NCI-H2081 (cell line): Measurements from ENCODE around the gene FOXP3.
"Not testable (repeated sequence)": the region's sequence is repeated elsewhere in the genome, so short reads cannot be mapped to it uniquely, and the experiment has no call there.

Experiments
- DNase-seq, 2 experiments: peaks; one replicate each; lab custom pipeline; 2025; lab: John Stamatoyannopoulos, UW

The FOXP3 gene

DNA sequence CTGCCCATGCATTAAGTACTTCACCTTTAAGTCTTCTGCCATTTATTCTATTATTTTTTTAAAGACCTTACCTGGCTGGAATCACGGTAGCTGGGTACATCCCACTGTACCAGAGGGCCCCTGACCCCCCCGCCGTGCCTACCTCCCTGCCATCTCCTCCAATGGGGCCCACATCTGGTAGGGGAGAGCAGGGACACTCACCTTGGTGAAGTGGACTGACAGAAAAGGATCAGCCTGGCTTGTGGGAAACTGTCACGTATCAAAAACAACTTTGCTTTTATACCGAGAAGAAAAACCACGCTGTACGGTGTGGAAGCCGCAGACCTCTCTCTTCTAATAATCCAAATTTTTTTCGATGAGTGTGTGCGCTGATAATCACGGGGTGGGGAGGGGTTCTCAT lies at the start of gene FOXP3:
TSS of gene FOXP3 (minus strand) at position 251 of the 400 bp plus-strand sequence. CDS start 6,205 bp downstream, outside the sequence.
- DNase-seq, result no peak

GRCh38 chrX:49312176-49312575 lies 47.7 kb upstream of the FOXP3 start:
- DNase-seq, result no peak

DNA sequence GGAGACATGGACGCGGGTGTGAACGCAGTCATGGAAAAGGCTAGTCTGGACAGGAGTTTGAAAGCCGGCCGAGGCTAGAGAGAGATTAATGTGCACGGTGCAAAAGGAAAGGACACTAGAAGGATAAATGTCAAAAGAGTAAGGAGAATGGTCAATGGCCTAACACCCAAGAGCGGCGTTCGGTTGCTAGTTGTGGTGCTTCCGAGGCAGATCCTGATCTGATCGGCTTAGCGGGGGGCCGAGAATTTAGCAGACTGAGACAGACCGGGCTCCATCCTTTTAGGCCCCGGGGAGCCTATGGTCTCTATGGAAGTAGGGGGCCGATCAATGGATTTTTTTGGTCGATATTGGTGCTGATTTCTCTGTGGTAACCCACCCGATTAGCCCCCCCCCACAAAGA lies 45.9 kb upstream of the FOXP3 start:
- no peak for DNase-seq

DNA sequence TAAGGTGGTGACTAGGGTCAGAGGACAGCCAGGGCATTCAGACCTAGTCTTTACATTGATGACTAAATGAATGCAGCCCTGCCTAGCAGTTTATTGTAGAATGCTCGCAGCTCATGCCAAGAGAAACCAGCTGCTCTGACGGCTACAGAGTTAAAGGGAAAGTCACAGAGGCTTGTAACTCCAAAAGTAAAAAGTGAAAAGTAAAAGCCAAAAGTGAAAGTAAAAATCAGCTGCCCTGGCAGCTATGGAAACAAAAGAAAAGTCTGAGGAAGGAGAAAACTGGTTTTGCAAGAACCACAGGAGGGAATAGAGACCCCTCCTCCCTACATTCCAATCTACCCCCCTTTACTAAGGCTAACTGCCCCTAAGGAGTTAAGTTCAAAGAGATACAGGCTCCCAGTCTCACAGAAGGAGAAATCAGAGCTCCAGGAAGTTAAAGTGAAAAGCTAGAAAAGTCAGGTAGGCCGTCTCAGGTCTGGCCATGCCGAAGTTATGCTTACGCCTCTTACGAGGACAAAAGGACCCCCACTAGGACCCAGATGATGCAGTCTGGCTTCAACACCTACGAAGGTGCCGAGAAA lies 45.0 kb upstream of the FOXP3 start:
- no peak for DNase-seq

DNA sequence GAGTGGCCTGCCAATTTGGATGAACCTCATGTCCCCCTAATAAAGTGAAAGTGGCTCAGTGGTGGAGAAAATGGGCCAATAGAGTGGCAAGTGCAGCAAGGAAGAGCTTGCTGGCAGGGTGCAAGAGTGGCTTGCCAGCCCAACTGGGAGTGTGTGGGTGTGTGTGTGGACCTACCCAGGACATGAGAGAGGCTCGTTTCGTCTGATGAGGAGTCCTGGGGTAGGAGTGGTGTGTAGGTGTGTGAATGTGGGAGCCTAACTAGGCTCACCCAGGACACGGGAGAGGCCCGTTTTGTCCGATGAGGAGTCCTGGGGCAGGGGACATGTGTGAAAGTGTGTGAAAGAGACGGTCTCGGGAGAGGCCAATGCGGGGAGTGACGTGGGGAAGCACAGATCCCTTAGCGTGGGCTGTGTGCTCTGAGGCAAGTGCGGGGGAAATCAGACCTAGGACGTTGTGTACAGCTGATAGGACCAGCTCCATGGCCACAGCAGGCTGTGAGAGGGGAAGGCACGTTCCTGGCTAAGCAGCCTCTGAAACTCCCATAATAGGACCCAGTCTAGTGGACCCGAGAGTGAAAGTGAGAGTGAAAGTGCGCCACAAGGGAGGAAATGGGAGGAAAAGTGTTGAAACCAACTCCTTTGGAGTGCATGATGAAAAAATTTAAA lies 44.2 kb upstream of the FOXP3 start:
- DNase-seq, result no peak

DNA sequence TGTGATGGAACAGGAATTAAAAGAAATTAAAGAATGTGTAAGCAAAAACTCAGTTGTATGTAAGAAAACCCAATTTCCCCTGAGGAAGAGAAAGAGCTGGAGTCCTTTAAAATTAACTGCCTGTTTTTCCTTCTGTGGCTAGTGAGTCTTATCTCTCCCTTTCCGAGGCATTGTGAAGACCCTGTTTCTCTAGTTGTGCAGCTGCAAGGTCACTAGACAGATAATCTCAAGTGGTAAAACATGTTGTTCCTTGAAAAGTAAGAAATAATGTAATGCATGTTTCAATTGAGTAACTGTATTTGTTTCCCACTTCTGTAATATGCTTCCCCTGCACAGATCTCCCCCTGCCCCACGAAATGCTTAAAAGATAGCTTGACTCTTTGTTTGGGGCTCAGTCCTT lies 43.3 kb upstream of the FOXP3 start:
- DNase-seq, result not testable (repeated sequence)

DNA sequence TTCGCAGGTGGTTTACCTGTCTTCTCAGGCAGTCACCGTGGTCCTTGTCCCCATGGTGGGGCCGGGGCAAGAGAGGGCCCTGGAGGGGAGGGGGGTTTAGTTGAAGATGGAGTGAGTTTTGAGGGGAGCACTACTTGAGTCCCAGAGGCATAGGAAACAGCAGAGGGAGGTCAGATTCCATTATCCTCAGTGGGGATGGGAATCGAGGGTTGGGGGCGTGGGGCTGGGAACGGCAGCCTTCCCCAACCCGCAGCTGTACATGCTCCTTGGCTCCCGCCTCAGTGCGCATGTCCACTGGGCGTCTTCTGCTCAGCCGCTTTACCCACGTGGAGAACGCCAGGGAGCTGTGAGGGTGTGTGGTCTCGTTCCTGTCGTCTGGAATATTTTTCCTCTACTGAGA lies 38.8 kb upstream of the FOXP3 start, which contains the start of gene GAGE10:
TSS of gene GAGE10 (plus strand) at position 301 of the 400 bp plus-strand sequence. CDS start 1,214 bp downstream, outside the sequence.
- DNase-seq, result no peak

GRCh38 chrX:49300703-49301102 lies 36.2 kb upstream of the FOXP3 start:
- DNase-seq, result no peak

DNA sequence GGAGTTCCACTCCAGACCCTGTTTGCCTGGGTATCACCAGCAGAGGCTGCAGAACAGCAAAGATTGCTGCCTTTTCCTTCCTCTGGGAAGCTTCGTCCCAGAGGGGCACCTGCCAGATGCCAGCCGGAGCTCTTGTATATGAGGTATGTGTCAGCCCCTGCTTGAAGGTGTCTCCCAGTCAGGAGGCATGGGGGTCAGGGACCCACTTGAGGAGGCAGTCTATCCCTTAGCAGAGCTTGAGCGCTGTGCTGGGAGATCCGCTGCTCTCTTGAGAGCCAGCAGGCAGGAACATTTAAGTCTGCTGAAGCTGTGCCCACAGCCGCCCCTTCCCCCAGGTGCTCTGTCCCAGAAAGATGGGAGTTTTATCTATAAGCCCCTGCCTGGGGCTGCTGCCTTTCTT lies 34.8 kb upstream of the FOXP3 start:
- not testable (repeated sequence) for DNase-seq

DNA sequence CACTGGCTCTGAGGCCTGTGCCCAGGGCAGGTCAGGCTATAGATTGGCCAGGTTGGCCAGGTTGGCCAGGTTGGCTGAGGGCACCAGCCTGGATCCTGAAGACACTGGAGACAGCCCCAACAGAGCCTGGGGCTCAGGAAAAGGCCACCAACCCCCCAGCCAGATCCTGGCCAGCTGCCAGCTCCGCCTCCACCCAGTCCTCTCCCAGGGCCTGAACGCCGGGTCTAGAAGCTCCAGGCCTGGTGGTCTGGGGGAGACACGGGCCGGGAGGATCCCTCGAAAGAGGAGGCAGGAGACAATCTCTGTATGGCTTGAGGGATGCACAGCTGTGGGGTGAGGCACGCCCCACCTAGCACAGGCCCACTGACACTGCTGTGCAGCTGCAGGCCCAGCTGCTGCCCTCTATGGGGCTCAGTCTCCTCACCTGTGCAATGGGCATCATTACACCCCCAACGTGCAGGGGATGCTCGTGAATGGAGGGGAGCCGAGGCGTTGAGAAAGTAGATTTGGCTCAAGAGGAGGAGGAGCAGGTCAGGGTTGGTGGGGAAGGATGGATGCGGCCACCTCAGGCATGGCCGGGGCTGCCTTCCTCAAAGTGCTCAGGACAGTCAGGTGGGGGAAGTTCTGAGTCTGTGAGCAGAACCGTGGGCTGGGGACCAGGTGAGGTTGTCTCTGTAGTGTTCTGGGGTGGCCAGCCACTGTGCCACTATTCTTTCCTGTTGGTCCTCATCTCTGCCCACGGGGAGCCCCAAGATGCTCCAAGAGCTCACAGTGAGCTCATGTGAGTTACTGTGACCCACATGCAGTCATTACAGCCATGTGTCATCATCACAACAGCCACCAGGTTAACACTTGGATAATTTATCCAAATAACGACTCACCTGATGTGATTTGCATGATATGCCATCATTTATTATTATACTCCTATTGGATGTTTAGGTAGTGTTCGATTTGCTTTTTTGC lies 28.2 kb upstream of the FOXP3 start:
- DNase-seq, result no peak

DNA sequence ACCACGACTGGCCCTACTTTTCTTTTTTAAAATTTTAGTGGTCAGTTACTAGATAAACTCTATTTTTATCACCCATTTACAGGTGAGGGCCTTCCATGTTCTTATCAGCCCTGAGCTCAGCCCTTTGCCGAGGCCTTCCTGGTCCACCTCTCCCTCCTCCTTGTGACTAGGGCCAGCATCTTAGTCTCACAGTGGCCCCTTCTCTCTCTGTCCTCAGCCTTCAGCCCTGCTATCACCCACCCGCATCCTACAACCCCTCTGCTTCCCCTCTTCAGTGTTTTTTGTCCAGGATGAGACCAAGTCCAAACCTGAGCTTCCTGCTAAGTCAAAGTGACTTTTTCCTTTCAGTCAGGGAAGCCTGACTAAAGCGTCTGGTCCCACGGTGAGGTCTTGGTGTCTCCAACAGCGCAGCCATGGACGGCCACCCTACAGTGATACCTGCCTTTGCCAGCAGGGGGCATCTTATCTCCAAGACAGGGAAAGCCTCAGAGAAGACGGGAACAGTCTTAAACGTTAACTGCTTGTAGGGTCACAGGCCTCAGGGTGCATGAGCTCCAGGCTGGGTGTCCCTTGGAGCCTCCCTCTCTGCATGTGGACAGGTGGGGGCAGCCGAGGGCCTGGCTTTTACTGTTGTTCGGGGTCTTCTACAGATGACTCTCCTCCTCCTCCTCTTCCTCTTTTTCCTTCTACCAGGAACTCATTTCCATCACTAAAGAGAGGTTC lies 27.3 kb upstream of the FOXP3 start:
- DNase-seq, result peak; percentile 12 to 16

GRCh38 chrX:49290215-49290614 lies 25.7 kb upstream of the FOXP3 start:
- DNase-seq, result no peak

- no peak for DNase-seq
Observed at GRCh38 chrX:49287665-49288064, 23.2 kb upstream of the FOXP3 start.

- no peak for DNase-seq
Observed at GRCh38 chrX:49286581-49286980, 22.1 kb upstream of the FOXP3 start.

DNA sequence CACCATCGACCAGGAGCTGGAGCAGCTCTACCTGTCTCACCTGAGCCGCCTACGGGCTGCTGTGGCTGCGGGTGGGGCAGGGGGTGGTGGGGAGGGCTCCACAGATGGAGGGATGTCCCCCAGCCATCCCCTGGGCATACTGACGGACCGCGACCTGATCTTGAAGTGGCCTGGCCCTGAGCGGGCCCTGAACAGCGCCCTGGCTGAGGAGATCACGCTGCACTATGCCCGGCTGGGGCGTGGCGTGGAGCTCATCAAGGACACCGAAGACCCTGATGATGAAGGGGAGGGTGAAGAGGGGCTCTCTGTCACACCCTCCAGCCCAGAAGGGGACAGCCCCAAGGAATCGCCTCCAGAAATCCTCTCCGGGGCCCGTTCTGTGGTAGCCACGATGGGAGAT lies 21.6 kb upstream of the FOXP3 start:
- no peak for DNase-seq

GRCh38 chrX:49284212-49284611 lies 19.7 kb upstream of the FOXP3 start:
- no peak for DNase-seq

- no peak for DNase-seq
Observed at GRCh38 chrX:49282647-49283011, 18.1 kb upstream of the FOXP3 start.

- DNase-seq, result no peak
Observed at GRCh38 chrX:49278081-49278480, 13.6 kb upstream of the FOXP3 start.

GRCh38 chrX:49277535-49277830 lies 13.0 kb upstream of the FOXP3 start:
- no peak for DNase-seq

- no peak for DNase-seq
Observed at GRCh38 chrX:49276671-49277534, 12.4 kb upstream of the FOXP3 start.

DNA sequence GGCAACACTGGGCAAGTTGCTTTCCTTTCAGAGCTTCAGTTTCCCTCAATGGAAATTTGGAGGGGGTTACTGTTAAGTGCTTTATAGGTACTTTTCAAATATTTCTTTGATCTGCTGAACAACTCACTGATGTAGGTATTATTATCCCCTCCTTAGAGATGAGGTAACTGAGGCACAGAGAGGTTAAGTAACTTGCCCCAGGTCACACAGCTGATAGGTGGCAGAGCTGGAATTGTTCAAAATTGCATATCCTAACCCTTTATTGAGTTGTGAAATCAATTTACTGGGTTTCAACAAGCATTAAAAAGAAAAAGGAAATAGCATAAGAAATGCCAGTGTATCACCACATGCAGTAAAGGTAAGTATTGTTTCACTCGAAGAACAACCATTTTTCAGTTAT lies 11.7 kb upstream of the FOXP3 start:
- DNase-seq, result no peak
